ENCODE results near the gene EPS8L2.
"Not testable (repeated sequence)": the region's sequence is repeated elsewhere in the genome, so short reads cannot be mapped to it uniquely, and the experiment has no call there.

Gene EPS8L2

DNA sequence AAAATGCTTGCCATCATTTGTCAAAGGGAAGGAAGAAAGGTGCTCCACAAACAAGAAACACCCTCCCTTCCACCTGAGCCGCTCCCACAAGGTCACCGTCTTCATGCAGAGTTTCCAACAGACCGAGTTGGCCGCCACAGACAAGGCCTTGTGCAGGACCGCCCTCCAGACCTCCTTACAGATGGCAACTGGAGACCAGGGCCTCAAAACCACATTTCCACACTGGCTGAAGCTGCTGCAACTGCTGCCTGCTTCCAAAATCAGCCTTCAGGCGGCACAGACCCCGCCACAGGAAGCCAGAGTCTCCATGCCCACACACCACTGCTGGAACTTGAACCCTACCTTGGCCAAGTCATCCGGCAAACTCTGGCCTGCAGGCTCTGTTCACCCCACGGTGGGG is 17.4 kb upstream of the EPS8L2 start:
- DNase-seq (ENCODE audit: low read depth): no peak
- TF ChIP-seq, protein P1, sequence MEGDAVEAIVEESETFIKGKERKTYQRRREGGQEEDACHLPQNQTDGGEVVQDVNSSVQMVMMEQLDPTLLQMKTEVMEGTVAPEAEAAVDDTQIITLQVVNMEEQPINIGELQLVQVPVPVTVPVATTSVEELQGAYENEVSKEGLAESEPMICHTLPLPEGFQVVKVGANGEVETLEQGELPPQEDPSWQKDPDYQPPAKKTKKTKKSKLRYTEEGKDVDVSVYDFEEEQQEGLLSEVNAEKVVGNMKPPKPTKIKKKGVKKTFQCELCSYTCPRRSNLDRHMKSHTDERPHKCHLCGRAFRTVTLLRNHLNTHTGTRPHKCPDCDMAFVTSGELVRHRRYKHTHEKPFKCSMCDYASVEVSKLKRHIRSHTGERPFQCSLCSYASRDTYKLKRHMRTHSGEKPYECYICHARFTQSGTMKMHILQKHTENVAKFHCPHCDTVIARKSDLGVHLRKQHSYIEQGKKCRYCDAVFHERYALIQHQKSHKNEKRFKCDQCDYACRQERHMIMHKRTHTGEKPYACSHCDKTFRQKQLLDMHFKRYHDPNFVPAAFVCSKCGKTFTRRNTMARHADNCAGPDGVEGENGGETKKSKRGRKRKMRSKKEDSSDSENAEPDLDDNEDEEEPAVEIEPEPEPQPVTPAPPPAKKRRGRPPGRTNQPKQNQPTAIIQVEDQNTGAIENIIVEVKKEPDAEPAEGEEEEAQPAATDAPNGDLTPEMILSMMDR (IDR thresholded peaks at IDR 0.05; ENCODE audit: control insufficient read depth, insufficient read depth, low read depth, low read length, missing control alignments): no peak
- no peak overlapping the region for H3K4me3 ChIP-seq (ENCODE audit: control insufficient read depth, low read depth, low read length)

DNA sequence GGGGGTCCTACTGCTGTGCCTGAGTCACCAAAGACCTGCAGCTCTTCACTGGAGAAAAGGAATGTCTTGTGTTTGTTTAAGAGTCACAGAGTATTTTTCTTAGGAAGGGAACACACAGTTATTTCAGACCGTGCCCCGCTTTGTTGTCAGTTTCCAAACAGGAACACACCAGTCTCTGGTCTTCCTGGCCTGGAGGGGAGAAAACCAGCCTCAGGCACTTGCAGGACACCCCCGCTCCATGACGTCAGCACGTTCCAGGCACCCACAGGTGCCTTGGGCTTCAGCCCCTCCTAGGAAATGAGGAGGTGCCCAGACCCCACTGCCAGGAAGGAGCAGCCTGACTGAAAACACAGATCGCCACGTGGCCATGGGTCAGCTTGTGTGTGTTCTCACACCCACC is 16.4 kb upstream of the EPS8L2 start:
- DNase-seq (ENCODE audit: low read depth): no peak
- TF ChIP-seq, protein P1 (IDR thresholded peaks at IDR 0.05; ENCODE audit: control insufficient read depth, insufficient read depth, low read depth, low read length, missing control alignments): no peak
- H3K4me3 ChIP-seq (ENCODE audit: control insufficient read depth, low read depth, low read length): no peak overlapping the region

DNA sequence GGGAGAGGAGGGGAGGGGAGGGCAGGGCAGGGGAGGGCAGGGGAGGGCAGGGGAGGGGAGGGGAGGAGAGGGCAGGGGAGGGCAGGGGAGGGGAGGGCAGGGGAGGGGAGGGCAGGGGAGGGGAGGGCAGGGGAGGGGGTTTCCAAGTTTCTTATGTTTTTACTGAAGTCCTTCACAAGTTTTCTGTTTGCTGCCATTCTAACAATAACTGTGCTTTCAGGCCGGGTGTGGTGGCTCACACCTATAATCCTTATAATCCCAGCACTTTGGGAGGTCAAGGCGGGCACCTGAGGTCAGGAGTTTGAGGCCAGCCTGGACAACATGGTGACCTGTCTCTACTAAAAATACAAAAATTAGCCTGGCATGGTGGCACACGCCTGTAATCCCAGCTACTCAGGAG is 15.8 kb upstream of the EPS8L2 start:
- H3K4me3 ChIP-seq (ENCODE audit: control insufficient read depth, low read depth, low read length); DNase-seq (ENCODE audit: low read depth): not testable (repeated sequence)

DNA sequence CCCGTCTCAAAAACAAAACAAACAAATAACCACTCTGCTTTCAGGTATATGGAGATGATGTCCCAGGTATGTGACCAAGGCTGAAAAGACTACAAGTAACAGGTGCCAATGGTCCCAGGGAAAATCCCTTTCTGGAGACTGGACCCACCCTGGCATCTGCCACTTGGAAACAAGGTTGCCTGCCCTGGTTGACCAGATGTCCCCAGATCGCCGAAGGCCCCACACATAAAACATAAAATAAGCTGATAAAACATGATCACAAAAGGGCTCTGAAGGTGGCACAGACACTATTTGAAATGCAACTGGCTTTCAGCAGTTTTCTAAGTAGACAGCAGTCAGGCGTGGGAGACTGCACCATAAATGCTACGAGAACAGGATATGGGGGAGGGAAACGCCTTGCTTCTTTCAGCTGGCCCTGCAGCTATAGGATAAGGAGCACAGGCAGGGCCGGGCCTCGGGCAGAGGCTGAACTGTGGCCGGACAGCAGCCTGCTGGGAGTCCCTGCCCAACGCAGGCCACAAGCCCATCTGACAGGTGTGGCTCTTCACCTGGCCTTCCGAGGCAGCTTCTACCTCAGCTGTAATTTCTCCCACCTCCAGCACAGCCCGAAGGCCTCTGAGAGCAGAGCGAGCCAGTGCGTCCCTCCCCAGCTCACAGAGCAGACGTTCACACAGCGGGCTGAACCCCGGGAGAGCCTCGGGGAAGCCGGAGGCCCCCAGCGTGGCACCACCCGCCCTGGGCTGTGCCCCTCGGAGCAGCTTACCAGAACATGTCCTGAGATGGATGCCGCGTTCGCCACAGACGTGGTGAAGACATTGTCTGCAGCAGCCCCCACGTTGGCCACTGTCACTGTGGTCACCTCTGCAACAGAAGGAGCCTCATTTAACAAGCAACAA is 15.0 kb upstream of the EPS8L2 start:
- no peak for DNase-seq (ENCODE audit: low read depth)
- no peak overlapping the region for H3K4me3 ChIP-seq (ENCODE audit: control insufficient read depth, low read depth, low read length)
- TF ChIP-seq, protein P1 (IDR thresholded peaks at IDR 0.05; ENCODE audit: control insufficient read depth, insufficient read depth, low read depth, low read length, missing control alignments): no peak

DNA sequence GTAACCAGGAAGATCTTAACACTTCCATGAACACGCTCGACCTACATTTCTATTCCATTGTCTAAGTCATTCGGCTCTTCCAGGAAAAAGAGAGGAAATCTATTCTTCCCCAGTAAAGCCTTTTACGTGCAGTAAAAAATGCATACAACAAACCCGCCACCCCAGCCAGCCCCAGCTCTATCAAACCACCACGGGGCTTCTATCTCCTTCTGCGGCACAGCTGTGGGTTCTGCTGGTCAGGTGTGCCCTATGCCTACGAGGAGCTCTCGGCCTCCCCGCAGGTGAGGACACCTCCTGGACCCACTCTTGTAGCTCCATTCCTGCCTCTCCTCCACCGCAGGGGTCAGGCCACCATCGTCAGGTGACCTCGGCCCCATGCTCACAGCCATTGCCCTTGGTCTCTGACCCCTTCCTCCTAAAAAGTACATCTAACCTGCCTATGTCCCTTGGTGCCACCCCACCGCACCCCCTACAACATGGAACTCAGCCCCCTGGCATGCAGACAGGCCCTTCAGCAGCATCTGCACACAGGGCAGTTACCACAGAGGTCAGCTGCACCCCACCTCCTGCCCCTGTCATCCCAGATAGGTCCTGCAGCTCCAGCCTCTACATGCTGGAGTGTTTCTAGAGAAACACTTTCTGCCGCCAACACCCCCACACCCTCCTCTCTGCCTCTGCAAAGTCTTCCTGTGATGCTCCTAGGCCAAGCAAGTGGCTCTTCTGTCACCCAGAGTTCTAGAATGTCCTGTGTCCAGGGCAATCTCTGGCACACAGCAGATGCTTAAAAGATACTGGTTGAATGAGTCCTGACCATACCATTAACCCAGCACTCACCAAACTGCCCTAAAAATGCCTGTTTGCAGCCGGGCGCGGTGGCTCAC is 14.1 kb upstream of the EPS8L2 start:
- DNase-seq (ENCODE audit: low read depth): no peak
- TF ChIP-seq, protein P1 (IDR thresholded peaks at IDR 0.05; ENCODE audit: control insufficient read depth, insufficient read depth, low read depth, low read length, missing control alignments): no peak
- H3K4me3 ChIP-seq (ENCODE audit: control insufficient read depth, low read depth, low read length): no peak overlapping the region

DNA sequence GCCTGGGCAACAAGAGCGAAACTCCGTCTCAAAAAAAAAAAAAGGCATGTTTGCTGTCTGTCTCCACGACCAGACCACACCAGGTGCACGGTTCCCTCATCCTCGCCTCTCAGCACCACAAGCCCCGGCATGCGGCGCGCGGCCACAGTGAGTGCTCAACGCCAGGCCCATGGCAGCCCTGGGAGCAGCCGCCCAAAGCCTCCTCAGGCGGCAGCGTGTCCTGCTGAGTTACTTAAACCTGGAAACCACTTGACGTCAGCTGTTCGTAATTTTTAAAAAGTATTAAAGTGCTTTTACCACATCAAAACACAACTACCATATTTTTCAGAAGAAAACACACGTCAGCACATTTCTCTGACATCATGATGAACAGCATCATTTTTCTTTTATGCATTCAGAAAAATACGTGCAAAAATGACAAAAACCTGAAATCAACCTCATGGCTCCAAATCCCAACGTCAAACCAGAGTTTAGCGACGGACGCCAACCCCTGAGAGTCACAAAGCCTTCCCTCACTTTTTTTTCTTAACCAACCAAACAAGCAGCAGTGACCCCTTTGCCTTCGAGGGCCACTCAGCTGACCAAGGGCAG is 13.1 kb upstream of the EPS8L2 start:
- TF ChIP-seq, protein P1 (IDR thresholded peaks at IDR 0.05; ENCODE audit: control insufficient read depth, insufficient read depth, low read depth, low read length, missing control alignments): no peak
- H3K4me3 ChIP-seq (ENCODE audit: control insufficient read depth, low read depth, low read length): peak overlapping the region; percentile 19
- no peak for DNase-seq (ENCODE audit: low read depth)
